Measurements from ENCODE around the gene KCNIP4. TPM values are rescaled to one million over a fixed set of nuclear protein-coding genes. Genes with fewer than 3 reads are reported as not detected.

The KCNIP4 gene
- total RNA-seq, 1 donor: not detected

DNA sequence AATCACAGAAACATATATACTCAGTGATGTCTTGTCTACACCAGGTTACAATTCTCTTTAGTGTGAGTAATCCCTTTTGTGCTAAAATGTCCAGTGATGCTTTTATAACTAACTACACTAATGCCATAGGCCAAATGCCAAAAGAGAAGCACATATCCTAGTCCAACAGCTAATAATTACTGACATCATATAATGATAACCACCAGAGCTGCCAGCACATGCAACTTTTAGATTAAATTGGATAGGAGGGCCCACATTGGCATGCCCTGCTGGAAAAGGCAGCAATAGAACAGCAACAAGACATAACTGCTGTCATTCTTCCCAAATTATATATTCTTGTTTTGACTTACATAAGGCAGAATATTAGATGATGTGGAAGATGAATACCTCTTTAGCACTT, 238.8 kb downstream of the KCNIP4 start:
- DNase-seq (ENCODE audit: low read depth in 2 of 3, low spot score in 2 of 3): no peak

DNA sequence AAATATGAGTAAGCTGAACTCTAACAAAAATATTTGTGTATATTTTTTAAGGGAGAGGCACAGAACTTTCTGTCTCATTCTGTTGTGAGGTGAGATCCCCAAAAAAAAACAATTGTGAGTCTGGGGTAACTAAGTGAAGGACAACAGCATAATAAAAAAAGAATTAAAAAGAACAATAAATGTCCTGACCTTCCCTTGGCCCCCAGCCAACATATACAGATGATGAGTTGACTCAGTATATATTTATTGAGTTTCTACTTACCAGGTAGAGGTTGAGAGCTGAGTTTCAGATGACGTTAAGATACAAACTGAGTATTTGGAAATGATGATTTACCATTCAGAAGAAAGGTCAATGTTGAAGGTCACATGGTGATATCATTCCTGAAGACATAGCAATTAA, 239.5 kb downstream of the KCNIP4 start:
- no peak for DNase-seq (ENCODE audit: low read depth in 2 of 3, low spot score in 2 of 3)

DNA sequence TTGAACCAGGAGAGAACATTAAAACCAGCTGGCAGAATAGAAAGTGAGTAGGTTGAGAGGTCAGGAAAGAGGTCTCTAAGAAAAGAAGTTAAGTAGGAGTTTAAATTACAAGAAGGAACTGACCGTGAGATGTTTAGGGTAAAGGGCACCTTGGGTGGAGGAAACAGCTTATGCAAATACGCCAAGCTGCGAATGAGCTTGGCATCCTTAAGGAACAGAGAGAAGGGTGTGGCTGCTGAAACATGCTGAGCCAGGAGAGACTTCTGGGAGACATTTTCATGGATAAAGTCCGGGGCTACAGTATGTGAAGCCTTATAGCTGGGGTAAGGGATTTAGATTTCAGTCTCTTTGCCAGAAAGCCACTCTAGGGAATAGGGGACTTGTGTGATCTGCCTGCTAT, 249.1 kb downstream of the KCNIP4 start:
- no peak for DNase-seq (ENCODE audit: low read depth in 2 of 3, low spot score in 2 of 3)

DNA sequence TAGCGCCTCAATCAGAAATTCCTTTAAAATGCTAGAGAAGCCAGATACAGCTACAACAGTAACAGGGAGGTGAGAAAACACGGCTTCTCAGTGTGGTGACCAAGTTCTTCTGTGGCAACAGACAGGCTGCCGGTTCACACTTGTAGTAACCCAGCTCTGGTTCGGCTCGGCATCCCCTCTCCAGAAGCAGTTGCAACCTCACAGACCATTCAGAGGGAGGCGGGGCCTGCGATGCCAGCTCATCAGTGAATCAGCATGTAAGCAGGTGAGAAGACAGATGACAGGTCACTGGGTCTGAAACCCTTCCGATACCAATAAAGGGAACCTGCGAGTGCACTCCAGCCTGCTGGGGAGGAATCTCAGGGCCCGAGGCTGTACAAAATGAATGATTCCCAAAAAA, 251.0 kb downstream of the KCNIP4 start:
- no peak for DNase-seq (ENCODE audit: low read depth in 2 of 3, low spot score in 2 of 3)

DNA sequence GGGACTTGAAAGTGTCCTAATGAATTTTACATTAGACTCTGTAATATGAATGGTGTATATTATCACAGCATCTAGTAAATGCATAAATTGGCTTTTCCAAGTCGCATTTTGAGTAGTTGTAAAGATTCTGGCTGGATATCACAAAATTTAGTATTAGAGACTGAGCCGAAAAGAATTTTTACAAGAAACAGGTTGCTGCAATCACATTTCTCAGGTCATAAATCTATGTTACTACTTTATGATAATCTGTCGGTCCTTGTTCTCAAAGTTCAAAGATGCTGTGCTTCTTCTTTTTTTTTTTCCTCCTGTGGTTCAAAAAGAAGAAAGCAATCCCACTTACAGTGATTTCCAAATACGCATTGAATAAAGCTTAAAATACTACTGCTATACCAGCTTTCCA, 253.4 kb downstream of the KCNIP4 start:
- DNase-seq (ENCODE audit: low read depth in 2 of 3, low spot score in 2 of 3): no peak

DNA sequence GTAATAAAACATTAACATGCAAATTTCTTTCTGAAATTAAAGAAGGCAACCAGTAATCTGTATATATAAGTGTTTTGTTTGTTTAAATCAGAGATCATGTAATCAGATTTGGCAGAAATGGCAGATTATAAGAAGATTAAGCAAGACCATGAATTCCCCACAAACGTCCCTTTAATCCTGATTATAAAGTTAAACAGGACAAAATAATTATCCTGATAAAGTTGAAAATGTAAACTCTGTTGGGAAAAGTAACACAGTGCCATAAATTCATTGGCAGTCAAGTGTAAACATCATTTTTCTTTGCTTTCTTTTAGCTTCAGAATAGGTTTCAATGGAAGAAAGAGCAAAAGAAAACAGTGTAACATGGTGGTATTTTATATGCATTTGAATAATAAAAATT, 256.3 kb downstream of the KCNIP4 start:
- DNase-seq (ENCODE audit: low read depth in 2 of 3, low spot score in 2 of 3): no peak

DNA sequence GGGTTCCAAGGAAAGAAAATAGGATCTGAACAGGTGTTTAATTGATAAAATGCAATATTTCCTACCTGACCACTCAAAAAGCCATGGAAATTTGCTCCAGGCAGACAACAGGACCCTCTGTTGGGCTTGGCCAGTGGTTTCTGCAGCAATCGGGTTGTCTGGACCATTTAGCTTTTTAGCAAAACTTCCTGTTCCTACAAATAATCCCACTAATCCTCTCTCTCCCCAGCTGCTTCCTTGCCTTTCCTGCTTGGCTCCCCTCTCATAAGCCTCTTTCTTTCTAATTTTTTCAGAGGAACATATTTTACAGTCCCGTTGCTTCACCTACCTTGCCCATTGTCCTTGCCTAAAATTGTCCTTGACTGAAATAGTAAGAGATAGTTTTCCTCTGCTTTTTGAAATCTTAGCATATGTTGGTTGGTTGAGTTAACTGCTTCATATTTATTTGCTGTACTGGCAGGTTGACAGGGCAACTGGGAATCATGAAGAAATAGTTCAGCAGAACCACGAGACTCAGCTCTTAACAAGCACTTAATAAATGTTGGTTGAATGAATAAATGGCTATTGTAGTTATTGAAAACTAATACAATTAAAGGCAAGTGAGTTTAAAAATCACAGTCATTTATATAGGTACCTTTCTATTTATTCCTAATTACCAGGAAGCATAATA, 259.8 kb downstream of the KCNIP4 start:
- DNase-seq (ENCODE audit: low read depth in 2 of 3, low spot score in 2 of 3): no peak

DNA sequence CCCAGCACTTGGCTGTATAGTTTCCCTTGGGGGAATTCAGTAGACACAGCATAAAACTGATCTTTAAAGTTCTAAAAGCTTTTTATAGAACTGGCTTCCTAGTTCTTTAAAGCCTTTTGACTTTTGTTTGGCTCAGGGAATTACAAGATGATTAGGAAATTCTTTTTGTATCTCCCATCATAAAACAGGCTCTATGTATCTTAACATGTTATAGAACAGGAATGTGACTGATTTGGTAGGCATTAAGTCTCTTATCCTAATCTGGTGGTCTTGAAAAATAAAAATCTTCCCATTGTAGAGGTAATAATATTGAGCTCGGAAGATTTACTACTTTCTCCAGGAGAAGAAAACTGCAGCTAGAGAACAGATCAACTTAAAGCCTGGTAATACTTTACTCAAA, 262.7 kb downstream of the KCNIP4 start:
- DNase-seq (ENCODE audit: low read depth in 2 of 3, low spot score in 2 of 3): no peak

DNA sequence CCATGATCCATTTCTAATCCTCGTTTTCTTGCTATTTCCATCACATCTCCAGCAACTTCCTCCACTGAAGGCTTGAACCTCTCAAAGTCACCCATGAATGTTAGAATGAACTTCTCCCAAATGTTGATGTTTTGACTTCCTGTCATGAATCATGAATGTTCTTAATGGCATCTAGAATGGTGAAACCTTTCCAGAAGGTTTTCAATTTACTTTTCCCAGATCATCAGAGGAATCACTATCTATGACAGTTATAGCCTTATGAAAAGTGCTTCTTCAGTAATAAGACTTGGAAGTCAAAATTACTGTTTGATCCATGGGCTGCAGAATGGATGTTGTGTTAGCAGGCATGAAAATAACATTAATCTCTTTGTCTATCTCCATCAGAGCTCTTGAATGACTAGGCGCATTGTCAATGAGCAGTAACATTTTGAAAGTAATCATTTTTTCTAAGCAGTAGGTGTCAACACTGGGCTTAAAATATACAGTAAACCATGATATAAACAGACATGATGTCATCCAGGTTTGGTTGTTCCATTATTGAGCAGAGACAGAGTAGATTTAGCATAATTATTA, 268.2 kb downstream of the KCNIP4 start:
- no peak for DNase-seq (ENCODE audit: low read depth in 2 of 3, low spot score in 2 of 3)

DNA sequence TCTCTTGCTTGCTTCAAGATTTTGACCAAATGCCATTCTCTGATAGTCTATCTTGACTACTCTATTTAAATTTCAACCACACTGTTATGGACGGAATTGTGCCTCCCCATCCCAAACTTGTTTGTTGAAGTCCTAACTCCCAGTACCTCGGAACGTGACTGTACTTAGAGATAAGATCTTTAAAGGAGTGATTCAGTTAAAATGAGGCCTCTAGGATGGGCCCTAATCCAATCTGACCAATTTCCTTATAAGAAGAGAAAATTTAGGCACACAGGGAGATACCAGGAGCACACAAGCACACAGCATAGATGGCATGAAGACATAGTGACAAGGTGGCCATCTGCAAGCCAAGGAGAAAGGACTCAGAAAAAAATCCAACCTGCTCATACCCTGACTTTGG, 269.9 kb downstream of the KCNIP4 start:
- DNase-seq (ENCODE audit: low read depth in 2 of 3, low spot score in 2 of 3): no peak

DNA sequence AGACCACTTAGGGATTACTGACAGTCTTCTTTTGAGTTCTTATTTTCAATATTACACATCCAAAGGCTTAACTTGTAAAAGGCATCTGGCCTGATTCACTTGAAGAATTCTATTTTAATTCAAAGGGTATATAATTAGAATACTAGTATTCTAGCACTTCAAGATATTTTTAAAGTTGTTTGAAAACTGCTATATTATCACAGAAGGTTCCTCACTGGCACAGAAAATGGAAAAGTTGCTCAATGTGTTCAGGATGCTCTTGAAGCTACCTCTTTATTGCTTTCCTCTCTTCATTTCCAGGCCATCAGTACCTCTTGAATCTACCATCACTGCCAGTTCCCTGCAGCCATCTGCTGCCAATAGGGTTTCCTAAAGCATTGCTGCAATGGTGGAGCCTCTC, 271.4 kb downstream of the KCNIP4 start:
- DNase-seq (ENCODE audit: low read depth in 2 of 3, low spot score in 2 of 3): no peak

DNA sequence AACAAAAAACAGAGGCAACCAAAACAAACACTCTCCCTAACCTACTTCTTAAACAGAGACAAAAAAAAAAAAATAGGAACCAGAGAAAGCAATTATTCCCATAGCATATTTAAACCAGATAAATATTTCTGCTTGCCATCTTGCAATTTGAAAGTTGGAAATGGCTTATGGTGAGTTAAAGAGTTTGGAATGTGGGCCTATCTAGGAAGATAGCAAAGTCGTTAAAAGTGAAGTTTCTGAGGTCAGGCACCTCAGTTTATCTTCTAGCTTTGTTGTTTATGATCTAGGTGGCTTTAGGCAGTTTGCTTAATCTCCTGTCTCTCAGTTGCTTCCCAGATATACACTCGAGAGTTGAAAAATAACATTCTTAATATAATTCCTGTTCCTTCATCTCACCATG, 284.2 kb downstream of the KCNIP4 start:
- no peak for DNase-seq (ENCODE audit: low read depth in 2 of 3, low spot score in 2 of 3)

DNA sequence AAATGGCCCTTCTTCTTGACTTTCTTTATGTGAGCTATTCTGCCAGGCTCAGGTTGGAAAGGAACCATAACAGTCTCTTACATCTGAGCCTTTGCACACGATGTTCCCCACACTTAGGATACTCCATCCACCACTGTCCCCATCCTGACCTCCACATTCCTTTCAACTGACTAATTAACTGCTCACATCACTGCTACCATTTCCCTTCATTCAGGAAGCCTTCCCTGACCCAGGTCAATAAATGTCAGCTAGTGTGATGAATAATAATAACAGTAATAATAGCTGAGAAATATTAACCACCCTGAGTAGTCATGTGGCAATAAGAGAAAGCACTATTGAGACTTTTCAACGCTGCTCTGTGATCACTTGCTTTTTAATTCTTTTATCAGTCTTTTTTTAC, 291.7 kb downstream of the KCNIP4 start:
- DNase-seq (ENCODE audit: low read depth in 2 of 3, low spot score in 2 of 3): no peak

DNA sequence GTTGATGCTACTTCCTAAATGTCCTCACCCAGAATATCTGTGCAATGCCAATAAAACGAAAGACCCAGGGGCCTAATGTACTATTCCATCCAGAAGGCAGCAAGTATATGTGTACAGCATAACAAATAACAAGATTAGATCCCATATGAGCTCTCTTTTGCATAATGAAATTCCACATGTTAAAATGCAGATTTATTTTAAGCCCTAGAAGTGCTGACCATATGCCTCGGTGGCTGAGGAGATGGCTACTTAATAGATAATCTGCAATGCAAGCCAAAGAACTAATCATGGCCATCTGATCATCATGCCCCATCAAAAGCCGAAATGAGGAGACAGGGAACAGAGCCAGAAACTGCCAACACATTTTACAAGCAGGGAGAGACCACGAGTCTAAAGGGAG, 293.5 kb downstream of the KCNIP4 start:
- DNase-seq (ENCODE audit: low read depth in 2 of 3, low spot score in 2 of 3): no peak

DNA sequence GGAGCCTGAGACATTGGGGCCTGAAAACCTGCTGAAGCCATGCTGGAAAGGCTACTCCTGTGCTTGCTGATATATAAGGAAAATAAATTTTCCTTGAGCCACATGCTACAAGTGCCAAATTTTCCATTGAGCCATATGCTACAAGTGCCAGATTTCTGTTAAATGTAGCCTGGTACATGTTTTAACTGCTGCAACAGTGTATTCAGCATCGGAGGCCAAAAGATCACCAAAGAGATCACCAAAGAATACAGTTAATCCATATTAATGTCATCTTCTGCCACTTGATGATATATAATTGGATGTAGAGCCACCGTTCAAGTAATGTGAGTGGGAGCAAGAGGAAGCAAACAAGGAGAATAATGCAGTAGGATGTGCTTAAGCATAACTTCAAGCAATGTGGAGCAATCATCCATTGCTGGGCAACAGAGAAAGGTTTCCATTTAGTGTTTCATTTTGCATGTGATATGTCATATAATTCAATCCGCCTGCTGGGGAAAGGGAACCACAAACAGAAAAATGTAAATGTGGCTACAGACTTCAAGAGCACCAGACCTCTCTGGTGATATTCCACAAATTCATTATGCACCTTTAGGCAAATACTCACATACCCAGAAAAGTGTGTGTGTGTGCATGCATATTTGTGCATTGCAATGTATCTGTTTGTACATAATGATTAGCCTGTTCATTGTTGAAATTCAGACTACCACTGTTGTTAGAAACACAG, 295.9 kb downstream of the KCNIP4 start:
- no peak for DNase-seq (ENCODE audit: low read depth in 2 of 3, low spot score in 2 of 3)

DNA sequence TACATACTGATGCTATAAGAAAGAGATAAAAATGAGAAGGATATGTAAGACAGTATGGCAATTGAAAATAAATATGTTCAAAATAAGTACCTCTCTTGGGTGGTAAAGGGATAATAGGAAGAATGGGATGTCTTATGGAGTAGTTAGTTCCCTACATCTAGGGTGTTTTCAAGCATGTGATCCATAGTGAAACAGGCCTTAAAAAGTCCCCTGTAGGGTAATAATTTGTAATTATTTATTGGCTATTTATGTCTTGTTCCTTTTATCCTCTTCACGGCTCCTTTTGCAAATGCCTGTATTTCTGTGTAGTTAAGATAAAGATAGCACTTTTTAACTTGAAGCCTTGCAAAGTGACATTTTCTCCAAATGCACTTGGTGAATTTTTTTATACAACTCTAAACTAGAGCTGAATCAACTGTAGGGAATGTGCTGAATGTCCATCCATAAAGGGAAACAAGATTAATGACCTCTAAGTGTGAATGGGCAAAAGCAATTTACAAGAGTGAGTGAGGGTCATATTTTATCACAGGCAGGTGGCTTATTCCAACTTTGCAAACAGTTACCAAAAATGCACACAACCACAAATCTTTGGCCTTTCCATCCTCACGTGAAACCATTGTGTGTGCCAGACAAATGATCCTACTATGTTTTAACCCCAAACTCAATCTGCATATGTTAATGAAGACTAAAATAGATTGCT, 299.0 kb downstream of the KCNIP4 start:
- no peak for DNase-seq (ENCODE audit: low read depth in 2 of 3, low spot score in 2 of 3)

DNA sequence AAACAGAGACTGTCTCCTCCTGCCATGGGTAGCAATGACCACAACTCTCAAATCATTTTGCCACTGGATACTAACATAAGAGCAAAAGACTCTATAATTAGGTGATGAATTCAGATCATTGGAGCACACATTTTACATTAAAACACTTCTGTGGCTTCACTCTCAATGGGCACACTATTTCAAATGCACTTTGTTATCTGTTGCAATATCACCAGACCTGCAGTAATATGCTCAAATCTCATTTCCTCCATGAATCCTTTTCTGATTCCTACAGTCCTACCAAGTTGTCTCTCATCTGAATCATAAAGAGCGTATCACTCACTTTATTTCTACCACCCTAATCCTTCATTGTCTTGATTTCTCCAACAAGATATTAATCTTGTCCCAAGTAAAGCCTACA, 302.8 kb downstream of the KCNIP4 start:
- DNase-seq (ENCODE audit: low read depth in 2 of 3, low spot score in 2 of 3): no peak

DNA sequence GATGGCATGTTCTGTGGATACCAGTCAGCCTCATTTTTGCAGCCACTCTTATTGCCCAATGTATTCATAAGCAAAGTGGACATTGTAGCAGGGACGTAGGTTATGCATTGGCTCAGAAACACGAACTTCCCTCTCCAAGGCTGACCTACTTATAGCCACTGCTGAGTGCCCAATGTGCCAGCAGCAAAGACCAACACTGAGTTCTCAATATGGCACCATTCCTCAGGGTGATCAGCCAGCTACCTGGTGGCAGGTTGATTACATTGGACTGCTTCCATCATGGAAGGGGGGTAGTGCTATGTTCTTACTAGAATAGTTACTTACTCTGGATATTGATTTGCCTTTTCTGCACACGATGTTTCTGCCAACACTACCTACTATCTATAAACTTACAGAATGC, 306.9 kb downstream of the KCNIP4 start:
- no peak for DNase-seq (ENCODE audit: low read depth in 2 of 3, low spot score in 2 of 3)

DNA sequence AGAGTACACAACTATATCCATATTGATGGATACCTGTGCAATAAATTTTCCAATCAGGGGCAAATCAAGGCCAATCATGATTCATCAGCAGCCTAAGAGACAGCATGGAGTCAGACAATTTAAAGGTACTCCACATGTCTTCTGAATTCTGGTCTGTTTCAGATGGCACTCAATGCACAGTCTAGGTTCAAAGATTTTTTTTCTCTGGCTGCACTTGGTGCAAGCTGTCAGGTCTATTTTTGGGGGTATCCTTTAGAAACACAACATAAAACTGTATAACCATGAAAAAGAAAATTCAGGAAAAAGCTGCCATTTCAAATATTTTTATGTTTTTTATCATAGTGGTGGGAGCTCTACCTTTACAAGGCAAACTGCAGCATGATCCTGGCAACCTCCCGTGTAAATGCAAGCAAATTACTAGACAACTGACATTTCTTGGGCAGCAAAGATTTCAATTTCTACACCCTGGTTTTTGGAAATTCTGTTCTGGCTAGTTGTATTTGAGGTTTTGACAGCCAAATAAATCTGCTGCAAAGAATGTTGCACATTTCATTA, 310.3 kb downstream of the KCNIP4 start:
- DNase-seq (ENCODE audit: low read depth in 2 of 3, low spot score in 2 of 3): no peak

DNA sequence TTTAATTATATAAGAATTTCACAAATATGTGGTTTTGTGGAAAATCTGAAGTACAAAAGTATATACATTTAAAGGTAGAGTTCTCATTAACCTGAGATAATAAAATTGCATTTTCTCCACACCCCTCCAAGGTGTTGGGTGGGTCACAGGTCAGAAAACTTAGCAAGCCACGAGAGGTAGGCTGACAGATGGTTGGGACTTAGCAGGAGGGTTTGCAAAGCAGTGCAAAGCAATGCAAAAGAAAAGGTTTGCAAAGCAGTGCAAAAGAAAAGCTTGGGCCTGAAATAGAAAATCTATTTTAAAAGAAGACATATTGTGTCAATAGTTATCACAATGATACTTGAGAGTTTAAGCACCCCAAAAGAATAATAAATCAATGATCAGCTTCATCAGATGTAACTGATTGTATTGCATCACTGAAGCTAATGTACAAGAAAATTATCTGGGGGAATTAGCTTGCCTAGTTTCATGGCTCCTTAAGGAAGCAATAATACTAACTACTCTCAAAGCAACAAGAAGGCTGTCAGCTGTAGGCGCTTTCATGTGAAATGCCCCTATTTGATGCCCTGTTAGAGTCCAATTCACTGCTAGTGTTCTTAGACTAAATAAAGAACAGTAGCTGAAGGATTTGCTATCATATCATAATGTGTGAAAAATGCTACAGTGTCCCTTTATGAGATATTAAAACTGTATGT, 319.5 kb downstream of the KCNIP4 start:
- DNase-seq (ENCODE audit: low read depth in 2 of 3, low spot score in 2 of 3): no peak
